NCI-H82 (cell line): ENCODE measurements around the gene TMEM219.
A peak's percentile ranks its signal among the peaks of the same experiment; 100 is the strongest.

Experiments
- DNase-seq: peaks from one replicate; lab custom pipeline; 2025; lab: John Stamatoyannopoulos, UW

TMEM219 gene

GRCh38 chr16:29995324-29995910 is 33.5 kb downstream of the TMEM219 start, which contains the start of gene HIRIP3:
TSS of gene HIRIP3 (minus strand) at chr16:29995617. CDS start at chr16:29995605, 12 bp downstream.
- DNase-seq: peak; percentile 91

GRCh38 chr16:29995911-29996765 is 34.3 kb downstream of the TMEM219 start, which contains the start of gene INO80E:
TSS of gene INO80E (plus strand) at chr16:29996241. CDS start at chr16:29996311, 70 bp downstream.
- DNase-seq: peak; percentile 97

GRCh38 chr16:29996766-29997250 is 34.9 kb downstream of the TMEM219 start:
- peak; percentile 40 for DNase-seq

- DNase-seq: no peak
These were observed 37.7 kb downstream of the TMEM219 start for GRCh38 chr16:29999605-30000004.

GRCh38 chr16:30000735-30001631 is 39.1 kb downstream of the TMEM219 start:
- DNase-seq: no peak

- DNase-seq: no peak
These were observed 40.9 kb downstream of the TMEM219 start for GRCh38 chr16:30002614-30003346.

GRCh38 chr16:30003670-30004423 is 42.0 kb downstream of the TMEM219 start:
- no peak for DNase-seq

- DNase-seq: no peak
These were observed 42.5 kb downstream of the TMEM219 start for GRCh38 chr16:30004424-30004776.

- peak; percentile 51 for DNase-seq
These were observed 42.9 kb downstream of the TMEM219 start for GRCh38 chr16:30004811-30005242.

- DNase-seq: peak; percentile 73
These were observed 43.6 kb downstream of the TMEM219 start for GRCh38 chr16:30005341-30006094.

- DNase-seq: no peak
These were observed 44.2 kb downstream of the TMEM219 start for GRCh38 chr16:30006095-30006473.

- DNase-seq: no peak
These were observed 44.9 kb downstream of the TMEM219 start for GRCh38 chr16:30006659-30007377.

- no peak for DNase-seq
These were observed 45.6 kb downstream of the TMEM219 start for GRCh38 chr16:30007378-30007895.

GRCh38 chr16:30009085-30009862 is 47.4 kb downstream of the TMEM219 start:
- no peak for DNase-seq

GRCh38 chr16:30009990-30010843 is 48.3 kb downstream of the TMEM219 start:
- DNase-seq: peak; percentile 22

GRCh38 chr16:30010844-30011713 is 49.2 kb downstream of the TMEM219 start, which contains the start of gene DOC2A:
TSS of gene DOC2A (minus strand) at chr16:30011027. CDS start at chr16:30010222, 805 bp downstream.
- DNase-seq: peak; percentile 77
